ENCODE measurements around the gene SEMA3B.

SEMA3B gene

GRCh38 chr3:50316657-50317242, 47.8 kb downstream of the SEMA3B start (continued):
- TF ChIP-seq ZNF768 (tag by site-specific recombination; IDR thresholded peaks at IDR 0.05), result no peak
- TF ChIP-seq RBAK (tag by site-specific recombination; IDR thresholded peaks at IDR 0.05), result no peak
- TF ChIP-seq ZNF560 (tag by site-specific recombination; IDR thresholded peaks at IDR 0.05; ENCODE audit: borderline replicate concordance), result no peak
- TF ChIP-seq ZBTB1 (tag by site-specific recombination; IDR thresholded peaks at IDR 0.05), result no peak
- peak; percentile 68 for TF ChIP-seq GLIS1 (tag by site-specific recombination; IDR thresholded peaks at IDR 0.05)
- TF ChIP-seq ZNF701 (tag by site-specific recombination; IDR thresholded peaks at IDR 0.05), result no peak
- TF ChIP-seq BCL11B (tag by site-specific recombination; IDR thresholded peaks at IDR 0.05; ENCODE audit: low read depth), result no peak
- no peak for TF ChIP-seq ZNF155 (tag by site-specific recombination; IDR thresholded peaks at IDR 0.05)
- TF ChIP-seq ZNF146 (tag by site-specific recombination; IDR thresholded peaks at IDR 0.05), result no peak
- TF ChIP-seq ZNF202 (tag by site-specific recombination; IDR thresholded peaks at IDR 0.05; ENCODE audit: borderline replicate concordance), result no peak
- TF ChIP-seq GLI2 (tag by site-specific recombination; IDR thresholded peaks at IDR 0.05; ENCODE audit: borderline replicate concordance, low read depth), result no peak
- no peak; the same call in 1 of the 2 replicates for TF ChIP-seq ZXDB (tag by site-specific recombination; IDR thresholded peaks at IDR 0.05)
- TF ChIP-seq TSHZ1 (tag by site-specific recombination; IDR thresholded peaks at IDR 0.05; ENCODE audit: borderline replicate concordance), result no peak
- TF ChIP-seq ZNF341 (tag by site-specific recombination; IDR thresholded peaks at IDR 0.05; ENCODE audit: low read depth), result 0 out of 2 replicates have a peak, but pooled peaks have one; percentile 14
- no peak for TF ChIP-seq MEIS1 (CRISPR knock-in tag; IDR thresholded peaks at IDR 0.05; ENCODE audit: borderline replicate concordance)
- TF ChIP-seq ZNF596 (tag by site-specific recombination; IDR thresholded peaks at IDR 0.05), result no peak
- TF ChIP-seq ZNF600 (tag by site-specific recombination; IDR thresholded peaks at IDR 0.05), result peak; percentile 72
- no peak; the same call in 1 of the 2 replicates for TF ChIP-seq ZNF366 (tag by site-specific recombination; conservative IDR thresholded peaks at IDR 0.05)
- TF ChIP-seq ZNF133 (tag by site-specific recombination; IDR thresholded peaks at IDR 0.05), result no peak
- TF ChIP-seq INSM2 (tag by site-specific recombination; IDR thresholded peaks at IDR 0.05), result 0 out of 2 replicates have a peak, but pooled peaks have one; percentile 13
- TF ChIP-seq PRDM2 (tag by site-specific recombination; IDR thresholded peaks at IDR 0.05; ENCODE audit: borderline replicate concordance), result no peak
- no peak for TF ChIP-seq ZNF354C (tag by site-specific recombination; IDR thresholded peaks at IDR 0.05; ENCODE audit: borderline replicate concordance, low read depth)
- TF ChIP-seq BCL6B (tag by site-specific recombination; IDR thresholded peaks at IDR 0.05), result no peak
- TF ChIP-seq GLI4 (tag by site-specific recombination; IDR thresholded peaks at IDR 0.05), result no peak
- peak; percentile 62; the same call in 1 of the 2 replicates for TF ChIP-seq ZNF10 (tag by site-specific recombination; IDR thresholded peaks at IDR 0.05)
- no peak for TF ChIP-seq ZNF184 (tag by site-specific recombination; IDR thresholded peaks at IDR 0.05)
- no peak for TF ChIP-seq PRDM1 (tag by site-specific recombination; IDR thresholded peaks at IDR 0.05)
- TF ChIP-seq, protein P1, sequence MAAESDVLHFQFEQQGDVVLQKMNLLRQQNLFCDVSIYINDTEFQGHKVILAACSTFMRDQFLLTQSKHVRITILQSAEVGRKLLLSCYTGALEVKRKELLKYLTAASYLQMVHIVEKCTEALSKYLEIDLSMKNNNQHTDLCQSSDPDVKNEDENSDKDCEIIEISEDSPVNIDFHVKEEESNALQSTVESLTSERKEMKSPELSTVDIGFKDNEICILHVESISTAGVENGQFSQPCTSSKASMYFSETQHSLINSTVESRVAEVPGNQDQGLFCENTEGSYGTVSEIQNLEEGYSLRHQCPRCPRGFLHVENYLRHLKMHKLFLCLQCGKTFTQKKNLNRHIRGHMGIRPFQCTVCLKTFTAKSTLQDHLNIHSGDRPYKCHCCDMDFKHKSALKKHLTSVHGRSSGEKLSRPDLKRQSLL (tag by site-specific recombination; IDR thresholded peaks at IDR 0.05), result no peak
